SK-N-SH (cell line): ENCODE data around the gene SIX6. TPM values are rescaled to one million over a fixed set of nuclear protein-coding genes. Genes with fewer than 3 reads are reported as not detected.

ENCODE experiments used
- CTCF ChIA-PET: fragments of 300-600, 350-600 bp; formaldehyde crosslinking; extraction: SDS; loops from one replicate; lab custom pipeline; 2021; lab: Yijun Ruan, JAX
- POLR2A ChIA-PET: fragments of 350-600 bp; sonication (Branson Sonifier 250); formaldehyde crosslinking; extraction: SDS; loops from one replicate; lab custom pipeline; 2020; ENCODE audit warnings: antibody characterized with exemption, inconsistent platforms; lab: Yijun Ruan, JAX
- DNase-seq: peaks from one replicate; pipeline ENCODE4 v3.0.0; 2012
- H2AFZ ChIP-seq: fragments of 200-600 bp; sonication (generic); 2 replicates; pipeline ENCODE4 v1.8.1; 2016; ENCODE audit warnings: antibody characterized with exemption, mild to moderate bottlenecking, low read depth
- H3F3A ChIP-seq: fragments of 200-600 bp; sonication (generic); replicated peaks from 2 replicates; pipeline ENCODE3; 2016; ENCODE audit warnings: antibody characterized with exemption, mild to moderate bottlenecking; ENCODE audit not compliant: insufficient read depth
- H3K27ac ChIP-seq, 2 experiments: fragments of 200-500 bp in 1 of 2; fragments of 200-600 bp in 1 of 2; sonication (Bioruptor generic) in 1 of 2; sonication (generic), shearing (Covaris generic) in 1 of 2; 2 replicates each; pipeline versions ENCODE4 v1.5.1 to v1.6.1; 2014 to 2016; ENCODE audit warnings: low read depth in 2 of 2, inconsistent platforms in 1 of 2, low read length in 1 of 2, mild to moderate bottlenecking in 1 of 2, mixed read lengths in 1 of 2
- H3K27me3 ChIP-seq: fragments of 200-600 bp; sonication (generic), shearing (Covaris generic); 2 replicates; pipeline ENCODE4 v1.6.1; 2016; ENCODE audit warnings: mixed run types; ENCODE audit not compliant: insufficient read depth
- H3K36me3 ChIP-seq, 2 experiments: fragments of 200-500 bp in 1 of 2; fragments of 200-600 bp in 1 of 2; sonication (Bioruptor generic) in 1 of 2; sonication (generic) in 1 of 2; replicated peaks in 1 of 2; 2 replicates each; pipeline versions ENCODE3 to v1.5.1; 2014 to 2016; ENCODE audit warnings: low read length in 1 of 2, mild to moderate bottlenecking in 1 of 2; ENCODE audit not compliant: insufficient read depth in 2 of 2, control insufficient read depth in 1 of 2
- H3K4me1 ChIP-seq, 2 experiments: fragments of 200-500 bp in 1 of 2; fragments of 200-600 bp in 1 of 2; sonication (Bioruptor generic) in 1 of 2; sonication (generic), shearing (Covaris generic) in 1 of 2; 2 replicates each; pipeline versions ENCODE4 v1.5.1 to v1.6.1; 2014 to 2016; ENCODE audit warnings: low read depth in 1 of 2, low read length in 1 of 2, mixed run types in 1 of 2; ENCODE audit not compliant: insufficient read depth in 2 of 2, control insufficient read depth in 1 of 2
- H3K4me2 ChIP-seq: fragments of 200-600 bp; sonication (generic), shearing (Covaris generic); 2 replicates; pipeline ENCODE4 v1.6.1; 2017; ENCODE audit warnings: mixed run types
- H3K4me3 ChIP-seq, 2 experiments: fragments of 200-500 bp in 1 of 2; fragments of 200-600 bp in 1 of 2; sonication (Bioruptor generic) in 1 of 2; sonication (generic), shearing (Covaris generic) in 1 of 2; 2 replicates each; pipeline versions ENCODE4 v1.5.1 to v1.8.1; 2014 to 2016; ENCODE audit warnings: low read depth in 2 of 2, inconsistent platforms in 1 of 2, low read length in 1 of 2, mild to moderate bottlenecking in 1 of 2, mixed read lengths in 1 of 2, moderate library complexity in 1 of 2
- H3K79me2 ChIP-seq: fragments of 200-600 bp; sonication (generic); 2 replicates; pipeline ENCODE4 v1.8.1; 2017; ENCODE audit warnings: mild to moderate bottlenecking; ENCODE audit not compliant: insufficient read depth
- H3K9ac ChIP-seq: fragments of 200-600 bp; sonication (generic); 2 replicates; pipeline ENCODE4 v1.6.1; 2017; ENCODE audit warnings: mixed run types
- H3K9me2 ChIP-seq: fragments of 200-600 bp; sonication (generic); 2 replicates; pipeline ENCODE4 v1.6.1; 2017; ENCODE audit warnings: mixed run types
- H3K9me3 ChIP-seq: fragments of 200-600 bp; sonication (generic); 2 replicates; pipeline ENCODE4 v1.6.1; 2017; ENCODE audit warnings: mixed run types, mild to moderate bottlenecking, moderate library complexity
- H4K20me1 ChIP-seq: fragments of 200-600 bp; sonication (generic); 2 replicates; pipeline ENCODE4 v1.6.1; 2017; ENCODE audit warnings: mild to moderate bottlenecking, mixed run types; ENCODE audit not compliant: insufficient read depth
- ELF1 ChIP-seq: IDR thresholded peaks from 2 replicates; pipeline ENCODE4 v1.4.0; 2012
- EZH2phosphoT487 ChIP-seq: fragments of 200-600 bp; sonication (generic); IDR thresholded peaks from 2 replicates; pipeline ENCODE4 v1.6.1; 2017; ENCODE audit warnings: low read depth, mixed run types, mild to moderate bottlenecking, antibody characterized with exemption, moderate library complexity, borderline replicate concordance
- FOSL2 ChIP-seq: IDR thresholded peaks from 2 replicates; pipeline ENCODE4 v1.4.0; 2012; ENCODE audit warnings: low read depth, mild to moderate bottlenecking, moderate library complexity, borderline replicate concordance
- FOXM1 ChIP-seq: IDR thresholded peaks from 2 replicates; pipeline ENCODE4 v1.4.0; 2012; ENCODE audit warnings: low read depth, mild to moderate bottlenecking
- GABPA ChIP-seq: IDR thresholded peaks from 2 replicates; pipeline ENCODE4 v1.4.0; 2012; ENCODE audit warnings: low read depth, mild to moderate bottlenecking
- GATA2 ChIP-seq: sonication (generic); formaldehyde crosslinking; IDR thresholded peaks from 2 replicates; pipeline ENCODE4 v1.5.0; 2020; ENCODE audit warnings: mild to moderate bottlenecking, missing genetic modification reagents
- JUND ChIP-seq: IDR thresholded peaks from 2 replicates; pipeline ENCODE4 v1.4.0; 2012
- MEF2A ChIP-seq: IDR thresholded peaks from 2 replicates; pipeline ENCODE4 v1.4.0; 2012; ENCODE audit warnings: low read depth, borderline replicate concordance
- NRF1 ChIP-seq: IDR thresholded peaks from 2 replicates; pipeline ENCODE4 v1.6.1; 2012; ENCODE audit warnings: low read depth, mild to moderate bottlenecking, low read length
- RAD21 ChIP-seq: IDR thresholded peaks from 2 replicates; pipeline ENCODE4 v1.6.1; 2012; ENCODE audit warnings: mild to moderate bottlenecking, low read length
- RCOR1 ChIP-seq: fragments of 150-350 bp; IDR thresholded peaks from 2 replicates; pipeline ENCODE4 v1.6.1; 2017; ENCODE audit warnings: antibody characterized with exemption, low read length
- RXRA ChIP-seq: IDR thresholded peaks from 2 replicates; pipeline ENCODE4 v1.4.0; 2012; ENCODE audit warnings: low read depth, mild to moderate bottlenecking, borderline replicate concordance
- SIN3A ChIP-seq: IDR thresholded peaks from 2 replicates; pipeline ENCODE4 v1.6.1; 2012; ENCODE audit warnings: low read depth, mild to moderate bottlenecking, low read length, moderate library complexity, borderline replicate concordance
- TAF1 ChIP-seq: IDR thresholded peaks from 2 replicates; pipeline ENCODE4 v1.6.1; 2012; ENCODE audit warnings: low read depth, mild to moderate bottlenecking, low read length, moderate library complexity, borderline replicate concordance
- TEAD4 ChIP-seq: IDR thresholded peaks from 2 replicates; pipeline ENCODE4 v1.4.0; 2012; ENCODE audit warnings: mild to moderate bottlenecking, borderline replicate concordance; ENCODE audit not compliant: insufficient read depth
- YY1 ChIP-seq: IDR thresholded peaks from 2 replicates; pipeline ENCODE4 v1.4.0; 2012; ENCODE audit warnings: low read depth, mild to moderate bottlenecking
- polyA plus RNA-seq, 3 experiments: library from polyadenylated mRNA; depleted of rRNA; stranded (reverse); fragments of >200 nt; gene quantifications; 2 replicates each; pipeline ENCODE4 v1.2.3, GENCODE V29; 2012
- TF ChIP-seq, protein P1 (sequence below): IDR thresholded peaks from 2 replicates; pipeline ENCODE4 v1.6.1; 2012; ENCODE audit warnings: mild to moderate bottlenecking, low read depth, low read length, moderate library complexity
- TF ChIP-seq, protein P2 (sequence below): IDR thresholded peaks from 2 replicates; pipeline ENCODE4 v1.4.0; 2012; ENCODE audit warnings: low read depth
- TF ChIP-seq, protein P3 (sequence below): IDR thresholded peaks from 2 replicates; pipeline ENCODE4 v1.4.0; 2012; ENCODE audit warnings: low read depth, borderline replicate concordance

The SIX6 gene
- polyA plus RNA-seq, 1 of the 3 experiments (the other 2 are of a cell fraction) = not detected

DNA sequence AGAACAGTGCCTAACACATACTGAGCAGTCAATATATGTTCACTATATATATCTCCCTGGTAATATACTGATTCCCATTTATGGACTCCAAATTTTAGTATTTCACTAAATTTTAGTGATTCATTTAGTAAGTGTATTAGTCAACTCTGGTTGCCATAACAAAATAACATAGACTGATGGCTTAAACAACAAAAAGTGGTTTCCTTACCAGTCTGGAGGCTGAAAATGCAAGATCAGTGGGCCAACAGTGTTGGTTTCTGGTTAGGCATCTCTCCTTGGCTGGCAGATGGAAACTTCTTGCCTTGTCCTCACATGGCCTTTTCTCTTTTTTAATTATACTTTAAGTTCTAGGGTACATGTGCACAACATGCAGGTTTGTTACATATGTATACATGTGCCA is 28.7 kb downstream of the SIX6 start:
- no peaks in the 10 kb centered on the region for H3K9me3 ChIP-seq
- H2AFZ ChIP-seq = no peak overlapping the region
- H3K27me3 ChIP-seq = no peaks in the 10 kb centered on the region
- DNase-seq = no peak
- no peak overlapping the region for H3K9ac ChIP-seq
- no peaks in the 10 kb centered on the region for H3K36me3 ChIP-seq
- no peaks in the 10 kb centered on the region for H3K4me1 ChIP-seq
- H3K4me2 ChIP-seq = no peak overlapping the region
- no peak overlapping the region for H3K4me3 ChIP-seq
- no peak overlapping the region for H3K27ac ChIP-seq
- ChIA-PET POLR2A (no interaction called here), CTCF (no interaction called here)
- H3K9me2 ChIP-seq = no peaks in the 10 kb centered on the region
- TF ChIP-seq RXRA (no peak), YY1 (no peak), NRF1 (no peak), GATA2 (no peak), ELF1 (no peak), RAD21 (no peak), SIN3A (no peak), JUND (no peak), GABPA (no peak), RCOR1 (no peak), TEAD4 (no peak), FOXM1 (no peak), TAF1 (no peak), MEF2A (no peak), FOSL2 (no peak), EZH2phosphoT487 (no peak)
- TF ChIP-seq, protein P1, sequence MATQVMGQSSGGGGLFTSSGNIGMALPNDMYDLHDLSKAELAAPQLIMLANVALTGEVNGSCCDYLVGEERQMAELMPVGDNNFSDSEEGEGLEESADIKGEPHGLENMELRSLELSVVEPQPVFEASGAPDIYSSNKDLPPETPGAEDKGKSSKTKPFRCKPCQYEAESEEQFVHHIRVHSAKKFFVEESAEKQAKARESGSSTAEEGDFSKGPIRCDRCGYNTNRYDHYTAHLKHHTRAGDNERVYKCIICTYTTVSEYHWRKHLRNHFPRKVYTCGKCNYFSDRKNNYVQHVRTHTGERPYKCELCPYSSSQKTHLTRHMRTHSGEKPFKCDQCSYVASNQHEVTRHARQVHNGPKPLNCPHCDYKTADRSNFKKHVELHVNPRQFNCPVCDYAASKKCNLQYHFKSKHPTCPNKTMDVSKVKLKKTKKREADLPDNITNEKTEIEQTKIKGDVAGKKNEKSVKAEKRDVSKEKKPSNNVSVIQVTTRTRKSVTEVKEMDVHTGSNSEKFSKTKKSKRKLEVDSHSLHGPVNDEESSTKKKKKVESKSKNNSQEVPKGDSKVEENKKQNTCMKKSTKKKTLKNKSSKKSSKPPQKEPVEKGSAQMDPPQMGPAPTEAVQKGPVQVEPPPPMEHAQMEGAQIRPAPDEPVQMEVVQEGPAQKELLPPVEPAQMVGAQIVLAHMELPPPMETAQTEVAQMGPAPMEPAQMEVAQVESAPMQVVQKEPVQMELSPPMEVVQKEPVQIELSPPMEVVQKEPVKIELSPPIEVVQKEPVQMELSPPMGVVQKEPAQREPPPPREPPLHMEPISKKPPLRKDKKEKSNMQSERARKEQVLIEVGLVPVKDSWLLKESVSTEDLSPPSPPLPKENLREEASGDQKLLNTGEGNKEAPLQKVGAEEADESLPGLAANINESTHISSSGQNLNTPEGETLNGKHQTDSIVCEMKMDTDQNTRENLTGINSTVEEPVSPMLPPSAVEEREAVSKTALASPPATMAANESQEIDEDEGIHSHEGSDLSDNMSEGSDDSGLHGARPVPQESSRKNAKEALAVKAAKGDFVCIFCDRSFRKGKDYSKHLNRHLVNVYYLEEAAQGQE = no peak
- TF ChIP-seq, protein P2, sequence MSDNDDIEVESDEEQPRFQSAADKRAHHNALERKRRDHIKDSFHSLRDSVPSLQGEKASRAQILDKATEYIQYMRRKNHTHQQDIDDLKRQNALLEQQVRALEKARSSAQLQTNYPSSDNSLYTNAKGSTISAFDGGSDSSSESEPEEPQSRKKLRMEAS = no peak
- TF ChIP-seq, protein P3, sequence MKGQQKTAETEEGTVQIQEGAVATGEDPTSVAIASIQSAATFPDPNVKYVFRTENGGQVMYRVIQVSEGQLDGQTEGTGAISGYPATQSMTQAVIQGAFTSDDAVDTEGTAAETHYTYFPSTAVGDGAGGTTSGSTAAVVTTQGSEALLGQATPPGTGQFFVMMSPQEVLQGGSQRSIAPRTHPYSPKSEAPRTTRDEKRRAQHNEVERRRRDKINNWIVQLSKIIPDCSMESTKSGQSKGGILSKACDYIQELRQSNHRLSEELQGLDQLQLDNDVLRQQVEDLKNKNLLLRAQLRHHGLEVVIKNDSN = no peak
- no peaks in the 10 kb centered on the region for H3K79me2 ChIP-seq
- H4K20me1 ChIP-seq = no peaks in the 10 kb centered on the region
- H3F3A ChIP-seq = no peaks in the 10 kb centered on the region
